Effector CD8-positive, alpha-beta T cell (primary cell): ENCODE data around the gene RAD51B.
"Not testable (repeated sequence)": the region's sequence is repeated elsewhere in the genome, so short reads cannot be mapped to it uniquely, and the experiment has no call there.

Experiments
- DNase-seq: peaks from one replicate; lab custom pipeline; 2025; lab: John Stamatoyannopoulos, UW

Gene RAD51B

DNA sequence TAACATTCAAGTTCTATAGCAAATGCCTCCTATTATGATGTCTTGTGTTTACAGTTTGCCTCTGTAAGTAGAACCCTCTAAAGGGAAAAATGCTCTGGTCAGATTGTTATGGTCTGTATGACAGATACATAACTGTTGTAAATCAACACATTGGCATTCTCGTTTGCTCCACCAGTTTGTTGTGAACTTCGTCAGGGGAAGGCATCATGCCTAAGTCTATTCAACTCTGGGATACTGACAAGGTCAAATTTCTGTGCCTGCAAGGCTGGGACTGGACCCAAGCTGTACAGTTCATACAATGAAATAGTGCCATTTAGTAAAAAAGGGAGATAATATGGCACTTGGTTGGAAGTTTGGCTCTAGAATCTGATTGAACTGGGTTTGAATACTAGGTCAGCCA is 392.3 kb downstream of the RAD51B start:
- no peak for DNase-seq

DNA sequence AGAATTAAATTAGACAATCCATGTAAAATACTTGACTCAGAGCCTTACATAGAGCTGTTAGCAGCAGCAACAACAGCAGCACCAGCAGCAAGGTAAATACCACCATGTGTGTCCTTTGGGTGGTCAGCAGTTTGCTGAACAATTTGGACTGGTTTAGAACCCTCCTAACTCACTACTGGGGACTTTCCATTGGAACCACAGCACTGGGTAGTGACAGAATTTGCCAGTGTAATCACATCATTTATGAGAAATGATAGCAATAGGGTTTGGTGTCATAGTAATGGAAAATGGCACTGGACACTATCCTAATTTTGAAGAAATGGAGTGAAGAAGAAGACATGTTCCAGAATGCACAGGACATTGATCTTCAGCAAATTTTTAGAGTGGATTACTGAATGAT is 392.8 kb downstream of the RAD51B start:
- DNase-seq, result no peak

DNA sequence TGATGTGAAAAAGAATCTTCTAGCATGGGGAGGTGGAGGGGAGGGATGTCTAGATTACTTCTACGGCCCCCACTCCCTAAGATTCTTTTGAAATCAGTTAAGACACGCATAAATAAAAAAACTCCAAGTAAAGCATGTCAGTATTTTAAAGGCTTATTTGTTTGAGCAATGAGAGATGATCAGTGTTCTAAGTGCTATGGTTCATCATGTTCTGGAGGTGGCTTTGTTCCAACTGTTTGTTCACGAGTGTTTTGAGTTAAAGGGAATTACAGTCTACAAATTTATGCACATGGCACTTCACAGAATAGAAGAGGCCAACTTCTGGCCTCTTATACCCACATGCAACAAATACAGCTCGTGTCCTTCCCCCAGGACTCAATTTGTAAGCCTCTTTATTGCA is 394.9 kb downstream of the RAD51B start:
- DNase-seq, result no peak

- DNase-seq, result no peak
Observed at GRCh38 chr14:68215629-68216028, 396.1 kb downstream of the RAD51B start.

DNA sequence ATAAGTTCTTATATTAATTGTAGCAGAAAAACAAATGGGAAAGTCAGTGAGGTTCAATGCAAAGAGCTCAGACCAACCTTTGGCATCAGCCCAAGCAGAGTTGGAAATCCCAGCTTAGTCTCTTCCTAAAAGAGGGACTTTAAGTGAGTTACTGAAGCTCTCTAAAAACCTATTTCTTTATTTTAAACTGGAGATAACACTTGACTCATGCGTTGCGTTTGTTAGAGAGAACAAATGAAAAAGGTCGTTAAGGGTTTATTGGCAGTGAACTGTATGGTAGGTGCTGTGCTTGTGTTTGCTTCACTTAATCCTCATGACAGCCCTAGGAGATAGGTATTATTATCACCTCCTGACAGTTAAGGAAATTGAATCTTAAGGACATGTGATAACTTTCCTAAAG is 396.5 kb downstream of the RAD51B start:
- no peak for DNase-seq

- DNase-seq, result no peak
Observed at GRCh38 chr14:68216957-68217356, 397.4 kb downstream of the RAD51B start.

GRCh38 chr14:68217791-68218340 is 398.3 kb downstream of the RAD51B start:
- no peak for DNase-seq

DNA sequence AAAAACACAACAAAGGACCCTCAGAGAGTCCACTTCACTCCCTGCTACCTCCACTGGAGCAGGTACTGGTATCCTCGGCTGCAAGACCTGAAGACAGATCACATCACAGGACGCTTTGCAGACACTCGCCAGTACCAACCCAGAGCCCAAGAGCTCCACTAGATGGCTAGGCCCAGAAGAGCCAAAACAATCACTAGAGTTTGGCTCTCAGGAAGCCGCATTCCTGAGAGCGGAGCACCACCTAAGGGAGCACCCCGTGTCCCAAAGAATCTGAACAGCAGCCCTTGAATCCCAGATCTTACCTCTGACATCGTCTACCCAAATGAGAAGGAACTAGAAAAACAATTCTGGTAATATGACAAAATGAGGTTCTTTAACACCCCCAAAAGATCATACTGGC is 399.8 kb downstream of the RAD51B start:
- DNase-seq, result no peak

DNA sequence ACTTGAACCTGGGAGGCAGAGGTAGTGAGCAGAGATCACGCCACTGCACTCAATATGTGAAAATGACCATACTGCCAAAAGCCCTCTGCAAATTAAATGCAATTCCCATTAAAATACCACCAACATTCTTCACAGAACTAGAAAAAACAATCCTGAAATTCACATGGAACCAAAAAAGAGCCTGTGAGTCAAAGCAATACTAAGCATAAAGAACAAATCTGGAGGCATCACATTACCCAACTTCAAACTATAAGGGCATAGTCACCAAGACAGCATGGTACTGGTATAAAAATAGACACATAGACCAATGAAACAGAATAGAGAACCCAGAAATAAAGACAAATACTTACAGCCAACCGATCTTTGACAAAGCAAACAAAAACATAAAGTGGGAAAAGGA is 401.5 kb downstream of the RAD51B start:
- DNase-seq, result not testable (repeated sequence)

DNA sequence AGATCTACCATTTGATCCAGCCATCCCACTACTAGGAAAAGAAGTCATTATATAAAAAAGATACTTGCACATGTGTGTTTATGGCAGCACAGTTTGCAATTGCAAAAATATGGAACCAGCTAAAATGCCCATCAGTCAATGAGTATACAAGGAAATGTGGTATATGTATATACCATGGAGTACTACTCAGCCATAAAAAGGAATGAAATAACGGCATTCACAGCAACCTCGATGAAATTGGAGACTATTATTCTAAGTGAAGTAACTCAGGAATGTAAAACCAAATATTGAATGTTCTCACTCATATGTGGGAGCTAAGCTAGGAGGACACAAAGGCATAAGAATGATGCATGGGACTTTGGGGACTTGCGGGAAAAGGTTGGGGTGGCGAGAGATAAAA is 402.6 kb downstream of the RAD51B start:
- no peak for DNase-seq

DNA sequence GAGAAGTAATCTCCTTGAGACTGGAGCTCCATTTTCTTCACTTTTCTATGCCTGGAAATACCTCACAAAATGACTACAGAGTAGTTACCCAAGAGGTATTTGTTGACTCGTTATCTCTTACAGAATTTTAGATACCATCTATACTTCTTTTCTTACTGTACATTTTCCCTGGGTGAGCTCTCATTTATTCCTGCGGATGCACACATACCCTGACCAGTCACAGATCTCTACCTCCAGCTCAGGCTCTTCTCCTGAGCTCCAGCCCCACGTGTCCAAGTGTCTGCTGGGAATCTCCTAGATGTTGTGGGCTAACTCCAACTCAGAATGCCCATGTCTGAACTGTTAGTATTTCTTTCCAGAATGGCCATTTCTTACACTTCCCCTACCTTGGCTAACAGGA is 403.1 kb downstream of the RAD51B start:
- no peak for DNase-seq

DNA sequence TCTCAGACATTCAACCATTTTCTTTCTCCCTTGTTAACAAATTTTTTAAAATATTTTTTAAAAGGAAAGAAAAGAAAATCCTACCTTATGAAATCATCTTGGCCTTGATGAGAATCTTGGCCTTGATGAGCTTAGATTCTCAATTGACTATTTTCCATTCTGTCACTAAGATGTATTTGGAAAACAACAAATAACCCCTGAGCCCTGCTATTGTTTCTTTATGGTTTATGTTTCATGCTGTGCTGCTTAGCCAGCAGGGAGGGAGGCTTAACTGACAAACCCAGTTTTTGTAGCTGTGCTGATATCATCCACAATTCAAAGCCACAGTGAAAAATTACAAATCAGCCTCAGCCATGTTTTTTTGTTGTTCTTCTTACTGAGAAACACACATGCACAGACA is 404.1 kb downstream of the RAD51B start:
- DNase-seq, result no peak

GRCh38 chr14:68225321-68225720 is 405.7 kb downstream of the RAD51B start:
- DNase-seq, result no peak

DNA sequence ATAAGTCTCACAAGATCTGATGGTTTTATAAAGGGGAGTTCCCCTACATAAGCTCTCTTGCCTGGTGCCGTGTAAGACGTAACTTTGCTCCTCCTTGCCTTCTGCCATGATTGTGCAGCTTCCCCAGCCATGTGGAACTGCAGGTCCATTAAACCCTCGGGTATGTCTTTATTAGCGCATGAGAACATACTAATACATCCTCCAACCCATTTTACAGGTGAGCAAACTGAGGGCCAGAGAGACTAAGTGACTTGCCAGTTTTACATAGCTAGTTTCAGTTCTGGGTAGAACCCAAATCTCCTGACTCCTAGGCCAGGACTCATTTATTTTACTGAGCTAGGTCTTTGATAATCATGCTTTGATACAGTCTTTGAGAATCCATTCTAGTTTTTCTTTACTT is 406.9 kb downstream of the RAD51B start:
- no peak for DNase-seq

DNA sequence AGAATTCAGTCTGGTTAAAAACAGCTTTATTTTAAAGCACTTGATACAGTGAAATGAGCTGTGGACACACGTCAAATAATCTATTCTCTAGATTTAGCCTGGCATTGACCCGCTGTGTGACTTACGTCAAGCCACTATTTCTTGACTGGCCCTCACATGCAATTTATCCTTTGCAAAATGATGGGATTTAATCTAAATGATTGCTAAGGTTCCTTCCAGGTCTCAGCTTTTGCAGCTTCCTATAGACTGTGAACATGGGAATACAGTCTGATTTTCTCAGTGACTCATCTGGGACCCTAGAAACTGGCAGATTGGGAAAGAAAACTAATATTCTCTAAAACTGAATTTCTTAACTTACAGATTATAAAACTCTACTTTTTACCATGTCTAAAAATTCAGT is 409.1 kb downstream of the RAD51B start:
- no peak for DNase-seq

GRCh38 chr14:68229423-68230100 is 410.0 kb downstream of the RAD51B start:
- DNase-seq, result no peak

GRCh38 chr14:68230202-68230949 is 410.8 kb downstream of the RAD51B start:
- no peak for DNase-seq

DNA sequence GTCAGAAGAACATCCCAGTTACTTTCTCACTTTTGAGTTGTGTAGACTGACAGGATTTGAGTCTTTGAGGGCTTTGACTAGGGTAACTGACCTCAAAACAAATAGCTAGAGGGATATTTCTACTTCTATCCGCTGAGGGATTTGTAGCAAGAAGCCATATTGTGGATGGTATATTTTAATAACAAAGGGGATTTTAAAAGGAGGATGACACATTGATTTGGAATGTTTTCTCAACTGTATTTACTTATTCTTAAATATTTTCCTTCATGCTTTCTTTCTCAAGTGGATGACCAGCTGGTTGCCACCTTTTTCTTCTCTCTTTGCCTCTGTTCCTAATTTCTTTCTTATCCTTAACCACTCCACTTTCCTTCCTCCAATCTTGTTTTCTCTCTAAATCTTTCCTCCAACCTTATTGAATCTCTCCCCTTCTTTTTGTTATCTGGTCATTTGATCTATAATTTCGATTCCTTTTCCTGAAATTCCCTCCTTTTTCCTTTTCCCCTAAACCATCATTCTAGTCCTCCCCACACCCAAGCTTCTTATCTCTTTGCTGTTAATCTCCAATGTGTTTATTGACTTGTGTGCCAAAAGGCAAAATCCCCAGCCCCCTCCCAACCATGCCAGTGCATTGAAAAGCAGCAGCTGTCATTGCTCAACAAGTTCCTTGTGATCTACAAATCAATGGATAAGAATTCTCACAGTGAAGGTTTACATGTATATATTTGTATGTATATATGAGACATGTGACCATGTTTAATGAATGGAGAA is 411.6 kb downstream of the RAD51B start:
- no peak for DNase-seq

GRCh38 chr14:68231898-68232297 is 412.3 kb downstream of the RAD51B start:
- DNase-seq, result no peak

- no peak for DNase-seq
Observed at GRCh38 chr14:68232300-68233055, 412.9 kb downstream of the RAD51B start.

- no peak for DNase-seq
Observed at GRCh38 chr14:68233101-68233784, 413.7 kb downstream of the RAD51B start.
